ENCODE results near the gene PPIL3.

DNA sequence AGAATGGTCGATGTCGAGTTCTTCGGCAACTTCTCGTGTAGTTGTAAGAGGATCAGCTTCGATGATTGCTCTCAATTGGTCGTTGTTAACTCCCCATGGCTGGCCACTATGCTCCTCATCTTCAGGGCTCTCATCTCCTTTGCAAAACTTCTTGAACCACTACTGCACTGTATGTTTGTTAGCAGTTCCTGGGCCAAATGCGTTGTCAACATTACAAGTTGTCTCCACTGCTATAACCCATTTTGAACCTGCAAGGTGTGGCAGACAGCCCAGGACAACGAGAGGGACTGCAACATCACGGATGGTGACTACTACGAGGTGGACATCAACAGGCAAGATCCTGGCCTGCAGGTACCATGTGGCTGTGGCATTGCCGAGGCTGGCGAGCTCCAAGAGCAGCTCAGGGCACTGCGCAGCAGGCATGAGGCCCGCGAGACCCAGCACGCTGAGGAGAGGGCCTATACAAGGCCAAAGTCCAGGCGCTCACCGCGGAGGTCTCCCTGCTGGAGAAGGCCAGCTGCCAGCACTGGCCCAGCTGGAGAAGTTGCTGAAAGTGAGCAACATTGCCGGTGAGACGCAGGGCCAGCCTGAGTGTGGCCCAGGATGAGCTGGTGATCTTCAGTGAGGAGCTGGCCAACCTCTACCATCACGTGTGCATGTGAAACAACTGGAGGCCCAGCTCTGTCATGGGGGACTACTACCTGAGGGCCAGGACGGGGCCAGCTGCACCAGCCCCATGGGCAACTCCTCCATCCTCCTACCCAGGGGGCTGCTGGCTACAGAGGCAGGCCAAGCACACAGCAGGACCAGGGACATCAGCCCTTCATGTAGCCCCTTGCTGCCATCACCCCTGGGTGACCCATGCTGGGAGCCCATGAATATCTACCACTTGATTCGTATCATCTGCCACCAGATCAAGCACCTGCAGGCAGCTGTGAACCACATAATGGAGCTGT, 44.6 kb downstream of the PPIL3 start:
- TF ChIP-seq, protein P1, sequence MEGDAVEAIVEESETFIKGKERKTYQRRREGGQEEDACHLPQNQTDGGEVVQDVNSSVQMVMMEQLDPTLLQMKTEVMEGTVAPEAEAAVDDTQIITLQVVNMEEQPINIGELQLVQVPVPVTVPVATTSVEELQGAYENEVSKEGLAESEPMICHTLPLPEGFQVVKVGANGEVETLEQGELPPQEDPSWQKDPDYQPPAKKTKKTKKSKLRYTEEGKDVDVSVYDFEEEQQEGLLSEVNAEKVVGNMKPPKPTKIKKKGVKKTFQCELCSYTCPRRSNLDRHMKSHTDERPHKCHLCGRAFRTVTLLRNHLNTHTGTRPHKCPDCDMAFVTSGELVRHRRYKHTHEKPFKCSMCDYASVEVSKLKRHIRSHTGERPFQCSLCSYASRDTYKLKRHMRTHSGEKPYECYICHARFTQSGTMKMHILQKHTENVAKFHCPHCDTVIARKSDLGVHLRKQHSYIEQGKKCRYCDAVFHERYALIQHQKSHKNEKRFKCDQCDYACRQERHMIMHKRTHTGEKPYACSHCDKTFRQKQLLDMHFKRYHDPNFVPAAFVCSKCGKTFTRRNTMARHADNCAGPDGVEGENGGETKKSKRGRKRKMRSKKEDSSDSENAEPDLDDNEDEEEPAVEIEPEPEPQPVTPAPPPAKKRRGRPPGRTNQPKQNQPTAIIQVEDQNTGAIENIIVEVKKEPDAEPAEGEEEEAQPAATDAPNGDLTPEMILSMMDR (optimal IDR thresholded peaks at IDR 0.05 in 1 of 3, IDR thresholded peaks at IDR 0.05 in 1 of 3, conservative IDR thresholded peaks at IDR 0.05 in 1 of 3; ENCODE audit: extremely low read depth in 1 of 3, insufficient read depth in 2 of 3, low read length in 3 of 3) = no peak
- no peak for TF ChIP-seq EZH2 (IDR thresholded peaks at IDR 0.05; ENCODE audit: low read length)
